Epithelial cell of proximal tubule (primary cell): ENCODE data around the gene SNX5. TPM values are rescaled to one million over a fixed set of nuclear protein-coding genes. Genes with fewer than 3 reads are reported as not detected.

ENCODE experiments used
- DNase-seq: peaks from one replicate; pipeline ENCODE4 v3.0.0-alpha.2; 2011; ENCODE audit warnings: low read depth
- H3K4me3 ChIP-seq: 2 replicates; pipeline ENCODE4 v1.5.1; 2011; ENCODE audit warnings: low read depth, mild to moderate bottlenecking, low read length
- total RNA-seq: library from RNA; depleted of rRNA; stranded (reverse); fragments of >200 nt; gene quantifications from 2 replicates; pipeline ENCODE4 v1.2.3, GENCODE V29; 2015
- TF ChIP-seq, protein P1 (sequence below): conservative IDR thresholded peaks from 2 replicates; pipeline ENCODE4 v1.5.1; 2012; ENCODE audit warnings: low read depth, mild to moderate bottlenecking, low read length

Gene SNX5
- total RNA-seq, 1 donor from 2014 or later, result 182 TPM

DNA sequence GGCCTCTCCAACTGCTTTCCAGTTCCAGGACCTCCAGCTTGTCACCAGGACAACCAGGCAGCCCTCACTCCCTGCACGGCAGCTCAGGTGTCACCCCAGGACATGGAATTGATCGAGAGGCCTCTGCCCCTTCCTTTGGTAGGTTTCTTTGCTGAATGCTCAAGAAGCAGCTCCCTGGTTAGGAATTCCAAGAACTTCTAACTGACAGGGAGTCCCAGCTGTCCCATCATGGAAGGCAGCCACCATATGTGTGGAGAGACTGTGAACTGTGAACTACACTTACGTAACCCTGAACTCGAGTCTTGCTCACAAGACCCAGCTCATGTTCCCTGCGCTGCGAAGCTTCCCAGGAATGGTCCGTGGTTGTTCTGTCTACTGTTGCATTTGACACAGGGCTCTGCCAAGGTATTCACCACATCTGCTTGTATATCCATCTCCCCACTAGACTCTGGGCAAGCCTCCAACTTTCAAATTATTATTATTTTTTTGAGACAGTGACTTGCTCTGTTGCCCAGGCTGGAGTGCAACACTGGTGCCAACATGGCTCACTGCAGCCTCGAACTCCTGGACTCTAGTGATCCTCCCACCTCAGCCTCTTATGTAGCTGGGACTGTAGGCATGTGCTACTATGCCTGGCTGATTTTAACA, 35.9 kb upstream of the SNX5 start:
- H3K4me3 ChIP-seq, result no peak overlapping the region
- TF ChIP-seq, protein P1, sequence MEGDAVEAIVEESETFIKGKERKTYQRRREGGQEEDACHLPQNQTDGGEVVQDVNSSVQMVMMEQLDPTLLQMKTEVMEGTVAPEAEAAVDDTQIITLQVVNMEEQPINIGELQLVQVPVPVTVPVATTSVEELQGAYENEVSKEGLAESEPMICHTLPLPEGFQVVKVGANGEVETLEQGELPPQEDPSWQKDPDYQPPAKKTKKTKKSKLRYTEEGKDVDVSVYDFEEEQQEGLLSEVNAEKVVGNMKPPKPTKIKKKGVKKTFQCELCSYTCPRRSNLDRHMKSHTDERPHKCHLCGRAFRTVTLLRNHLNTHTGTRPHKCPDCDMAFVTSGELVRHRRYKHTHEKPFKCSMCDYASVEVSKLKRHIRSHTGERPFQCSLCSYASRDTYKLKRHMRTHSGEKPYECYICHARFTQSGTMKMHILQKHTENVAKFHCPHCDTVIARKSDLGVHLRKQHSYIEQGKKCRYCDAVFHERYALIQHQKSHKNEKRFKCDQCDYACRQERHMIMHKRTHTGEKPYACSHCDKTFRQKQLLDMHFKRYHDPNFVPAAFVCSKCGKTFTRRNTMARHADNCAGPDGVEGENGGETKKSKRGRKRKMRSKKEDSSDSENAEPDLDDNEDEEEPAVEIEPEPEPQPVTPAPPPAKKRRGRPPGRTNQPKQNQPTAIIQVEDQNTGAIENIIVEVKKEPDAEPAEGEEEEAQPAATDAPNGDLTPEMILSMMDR, result no peak
- DNase-seq, result no peak

DNA sequence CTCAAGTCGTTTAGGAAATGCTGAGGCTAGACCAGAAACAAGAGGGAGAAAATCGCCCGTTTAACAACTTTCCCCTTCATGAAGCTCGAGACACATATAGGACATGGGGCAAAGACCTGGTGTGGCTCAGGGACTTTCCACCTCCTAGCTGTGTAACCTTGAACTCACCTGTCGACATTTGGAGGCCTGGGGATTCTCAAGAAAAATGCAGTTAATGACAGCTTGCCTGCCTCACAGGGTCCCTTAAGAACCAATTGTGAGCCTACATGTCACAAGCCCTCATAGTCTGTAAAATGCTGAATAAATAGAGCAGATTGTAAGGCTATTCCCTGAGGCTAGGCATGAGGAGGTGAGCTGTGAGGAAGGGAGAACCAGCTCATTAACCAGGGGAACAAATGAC, 35.3 kb upstream of the SNX5 start:
- no peak for DNase-seq
- TF ChIP-seq, protein P1, result no peak
- H3K4me3 ChIP-seq, result no peak overlapping the region

DNA sequence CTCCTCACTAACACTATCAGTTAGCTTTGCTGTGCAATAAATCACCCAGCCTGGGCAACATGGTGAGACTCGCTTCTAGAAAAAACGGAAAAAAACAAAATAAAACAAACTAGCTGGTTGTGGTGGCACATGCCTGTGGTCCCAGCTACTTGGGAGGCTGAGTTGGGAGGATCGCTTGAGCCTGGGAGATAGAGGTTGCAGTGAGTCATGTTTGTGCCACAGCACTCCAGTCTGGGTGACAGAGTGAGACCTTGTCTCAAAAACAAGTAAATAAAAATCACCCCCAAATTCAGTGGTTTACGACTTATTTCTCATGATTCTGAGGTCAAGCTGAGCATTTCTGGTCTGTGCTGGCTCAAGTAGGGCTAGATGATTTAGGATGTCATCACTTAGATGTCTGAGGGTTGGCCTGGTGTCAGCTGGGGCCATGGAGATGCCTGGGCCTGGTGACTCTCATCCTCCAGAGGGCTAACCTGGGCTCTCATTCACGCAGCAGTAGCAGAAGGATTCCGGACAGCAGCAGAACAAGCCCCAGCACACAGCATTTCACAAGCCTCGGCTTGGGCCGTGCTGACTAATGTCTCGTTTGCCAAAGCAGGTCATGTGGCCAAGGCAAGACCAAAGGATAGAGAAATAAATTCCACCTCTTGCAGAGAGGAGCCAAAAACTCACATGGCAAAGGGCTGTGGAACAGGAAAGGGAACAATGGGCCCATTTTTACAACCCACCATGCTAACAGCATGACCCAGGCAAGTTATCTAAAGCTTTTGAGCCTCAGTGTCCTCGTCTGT, 32.7 kb upstream of the SNX5 start:
- TF ChIP-seq, protein P1, result no peak
- peak; percentile 62 for DNase-seq
- H3K4me3 ChIP-seq, result no peak overlapping the region

DNA sequence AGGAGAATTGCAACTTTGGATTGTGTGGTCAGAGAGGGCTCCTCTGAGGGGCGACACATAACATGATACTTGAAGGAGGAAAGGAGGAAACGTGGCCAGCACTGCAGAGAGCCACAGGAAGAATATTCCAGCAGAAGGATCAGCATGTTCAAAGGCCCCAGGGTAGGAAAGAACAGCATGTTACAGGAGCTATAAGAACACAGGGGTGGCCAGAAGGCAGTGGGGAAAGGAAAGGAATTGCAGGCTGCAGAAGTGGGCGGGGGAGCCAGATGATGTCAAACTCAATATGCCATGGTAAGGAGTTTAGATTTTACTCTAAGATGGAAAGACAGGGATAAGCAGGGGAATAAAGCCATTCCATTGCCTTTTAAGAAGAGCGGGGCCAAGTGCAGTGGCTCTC, 31.0 kb upstream of the SNX5 start:
- H3K4me3 ChIP-seq, result no peak overlapping the region
- no peak for DNase-seq
- TF ChIP-seq, protein P1, result no peak

DNA sequence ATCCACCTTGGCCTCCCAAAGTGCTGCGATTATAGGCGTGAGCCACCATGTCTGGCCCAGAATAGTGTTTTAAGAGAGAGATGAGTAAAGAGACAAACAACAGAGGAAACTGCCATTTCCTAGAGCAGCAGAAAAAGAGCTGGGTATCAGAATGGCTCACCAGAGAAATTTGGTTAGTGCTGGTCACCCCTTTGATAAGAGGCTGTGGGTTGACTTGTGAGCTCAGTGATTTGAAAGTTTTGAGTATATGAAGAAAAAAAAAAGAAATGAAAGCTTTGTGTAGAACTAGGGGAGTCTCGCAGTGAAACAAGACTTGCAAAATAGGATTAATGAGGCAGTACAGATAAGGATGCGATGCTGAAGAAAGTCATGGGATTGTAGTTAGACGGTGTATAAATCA, 29.9 kb upstream of the SNX5 start:
- TF ChIP-seq, protein P1, result no peak
- no peak overlapping the region for H3K4me3 ChIP-seq
- DNase-seq, result no peak

DNA sequence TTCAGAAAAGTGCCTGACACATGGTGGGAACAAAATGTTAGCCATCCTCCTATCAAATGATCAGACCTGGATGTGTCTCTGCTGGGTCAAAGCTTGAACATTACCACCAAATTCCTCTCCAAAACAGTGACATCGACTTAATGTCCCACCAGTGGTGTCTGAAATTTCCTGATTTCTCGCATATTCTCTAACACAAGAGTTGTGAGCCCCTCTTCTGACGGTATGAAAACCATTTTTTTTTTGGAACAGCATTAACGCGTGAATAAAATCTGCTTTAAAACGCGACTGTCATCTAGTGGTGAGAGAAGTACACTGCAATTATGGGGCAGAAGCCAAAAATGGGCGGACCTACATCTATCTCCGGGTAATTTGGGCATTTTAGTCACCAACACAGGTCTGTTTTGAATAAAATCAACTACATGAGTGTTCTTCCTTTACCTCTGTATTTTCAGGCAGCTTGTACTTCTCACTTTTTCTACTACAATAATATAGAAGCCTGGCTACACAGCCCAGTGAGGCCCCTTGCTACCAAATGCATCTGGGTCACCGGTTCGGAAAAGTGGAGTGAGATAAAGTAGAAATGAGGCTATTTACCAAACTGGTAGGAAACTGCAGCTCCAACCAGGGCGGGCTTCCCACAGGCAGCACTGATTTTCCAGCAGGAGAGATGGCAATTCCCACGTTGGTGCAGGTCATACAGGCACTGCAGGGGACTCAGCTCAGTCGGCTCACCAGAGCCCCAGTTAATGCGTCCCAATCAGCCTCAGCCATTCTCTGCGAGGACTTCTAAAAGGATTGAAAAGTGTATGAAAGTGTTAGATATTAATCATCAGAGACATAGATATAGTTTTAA, 27.6 kb upstream of the SNX5 start:
- no peak overlapping the region for H3K4me3 ChIP-seq
- TF ChIP-seq, protein P1, result peak; percentile 97
- no peak for DNase-seq
